OCI-LY1 (cell line): Measurements from ENCODE around the gene TOGARAM2.

Experiments used
- H2AFZ ChIP-seq: fragments of 200-600 bp; sonication (generic), shearing (Covaris generic); 2 replicates; pipeline ENCODE4 v1.6.0; 2014; ENCODE audit warnings: antibody characterized with exemption, mild to moderate bottlenecking, low read length
- H3F3A ChIP-seq: fragments of 200-600 bp; sonication (generic), shearing (Covaris generic); 2 replicates; pipeline ENCODE4 v1.6.0; 2014; ENCODE audit warnings: mild to moderate bottlenecking, antibody characterized with exemption, low read length, moderate library complexity; ENCODE audit not compliant: insufficient read depth
- H3K27ac ChIP-seq: fragments of 200-600 bp; sonication (generic); 2 replicates; pipeline ENCODE4 v1.5.1; 2014; ENCODE audit warnings: low read length, mixed run types, mild to moderate bottlenecking, low read depth; ENCODE audit not compliant: poor library complexity, severe bottlenecking
- H3K27me3 ChIP-seq: fragments of 200-600 bp; sonication (generic); 2 replicates; pipeline ENCODE4 v1.6.0; 2014; ENCODE audit warnings: antibody characterized with exemption, mild to moderate bottlenecking, low read length, moderate library complexity; ENCODE audit not compliant: insufficient read depth
- H3K36me3 ChIP-seq: fragments of 200-600 bp; sonication (generic); 2 replicates; pipeline ENCODE4 v1.6.1; 2014; ENCODE audit warnings: mild to moderate bottlenecking, antibody characterized with exemption, low read length, moderate library complexity, mixed read lengths; ENCODE audit not compliant: insufficient read depth
- H3K4me1 ChIP-seq: fragments of 200-600 bp; sonication (generic); 2 replicates; pipeline ENCODE4 v1.5.1; 2014; ENCODE audit warnings: mild to moderate bottlenecking, low read length, moderate library complexity; ENCODE audit not compliant: insufficient read depth, severe bottlenecking
- H3K4me2 ChIP-seq: fragments of 200-600 bp; sonication (generic), shearing (Covaris generic); 2 replicates; pipeline ENCODE4 v1.6.1; 2014; ENCODE audit warnings: low read length
- H3K4me3 ChIP-seq: fragments of 200-600 bp; sonication (generic); 2 replicates; pipeline ENCODE4 v1.5.1; 2014; ENCODE audit warnings: low read length, low read depth, mild to moderate bottlenecking, mixed read lengths; ENCODE audit not compliant: poor library complexity, severe bottlenecking
- H3K79me2 ChIP-seq: fragments of 200-600 bp; shearing (Covaris generic); 2 replicates; pipeline ENCODE4 v1.6.1; 2016; ENCODE audit warnings: mixed run types, low read length, mixed read lengths; ENCODE audit not compliant: insufficient read depth
- H3K9ac ChIP-seq: fragments of 200-600 bp; sonication (generic), shearing (Covaris generic); 2 replicates; pipeline ENCODE4 v1.6.1; 2014; ENCODE audit warnings: mild to moderate bottlenecking, low read length, mixed read lengths
- H3K9me2 ChIP-seq: fragments of 200-600 bp; sonication (generic), shearing (Covaris generic); 2 replicates; pipeline ENCODE4 v1.6.1; 2014; ENCODE audit warnings: low read depth, mild to moderate bottlenecking, low read length, mixed read lengths
- H3K9me3 ChIP-seq: fragments of 200-600 bp; shearing (Covaris generic); 2 replicates; pipeline ENCODE4 v1.6.1; 2014; ENCODE audit warnings: low read length, mixed read lengths
- H4K20me1 ChIP-seq: fragments of 200-600 bp; sonication (generic), shearing (Covaris generic); 2 replicates; pipeline ENCODE4 v1.6.0; 2016; ENCODE audit warnings: mild to moderate bottlenecking, low read length; ENCODE audit not compliant: insufficient read depth
- CTCF ChIP-seq: fragments of 200-600 bp; sonication (generic), shearing (Covaris generic); IDR thresholded peaks from 2 replicates; pipeline ENCODE4 v1.5.1; 2017; ENCODE audit warnings: mild to moderate bottlenecking, antibody characterized with exemption, low read length, moderate library complexity, mixed read lengths
- EZH2 ChIP-seq: fragments of 200-600 bp; sonication (generic), shearing (Covaris generic); IDR thresholded peaks from 2 replicates; pipeline ENCODE4 v1.8.0; 2017; ENCODE audit warnings: borderline replicate concordance, mixed run types, mild to moderate bottlenecking, antibody characterized with exemption, low read length, moderate library complexity, mixed read lengths

Gene TOGARAM2

DNA sequence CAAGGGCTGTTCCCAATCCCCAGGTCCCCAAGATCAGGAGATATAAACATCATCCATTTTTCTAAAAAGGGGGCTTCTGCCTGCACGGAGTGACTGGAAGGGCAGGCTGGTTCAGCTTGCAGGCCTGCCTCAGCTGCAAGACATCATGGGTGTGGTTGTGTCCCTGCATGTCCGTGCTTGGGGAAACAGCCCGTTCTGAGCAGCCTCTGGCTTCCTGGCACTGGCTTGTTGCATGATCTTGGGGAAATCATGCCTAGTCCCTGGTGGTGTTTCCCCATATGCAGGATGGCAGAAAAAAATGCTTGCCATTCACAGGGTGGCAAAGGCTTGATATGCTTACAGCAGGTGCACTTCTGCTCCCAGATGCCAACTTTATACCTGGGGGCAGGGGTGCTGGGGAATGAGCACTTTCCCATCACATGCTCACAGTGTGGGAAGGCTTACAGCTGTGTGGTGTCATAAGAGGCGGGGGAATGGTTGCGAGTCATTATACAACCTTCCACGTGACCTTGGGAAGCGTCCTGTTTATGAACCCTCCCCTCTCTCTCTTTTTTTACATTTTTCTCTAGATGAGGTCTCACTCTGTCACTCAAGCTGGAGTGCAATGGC, 86.0 kb downstream of the TOGARAM2 start:
- Histone ChIP-seq H3K79me2 (no peaks in the 10 kb centered on the region), H3K36me3 (no peaks in the 10 kb centered on the region), H3K4me1 (no peaks in the 10 kb centered on the region), H3K27me3 (no peaks in the 10 kb centered on the region), H3K4me3 (no peak overlapping the region), H3K4me2 (no peak overlapping the region), H3F3A (no peaks in the 10 kb centered on the region), H4K20me1 (no peaks in the 10 kb centered on the region), H3K9me2 (no peaks in the 10 kb centered on the region), H3K9me3 (no peaks in the 10 kb centered on the region), H2AFZ (no peak overlapping the region), H3K9ac (no peak overlapping the region), H3K27ac (no peak overlapping the region)
- TF ChIP-seq CTCF (no peak), EZH2 (no peak)

- Histone ChIP-seq H3K27ac (no peak overlapping the region), H3F3A (no peaks in the 10 kb centered on the region)
Observed at GRCh38 chr2:29068513-29068912, 87.4 kb downstream of the TOGARAM2 start.

DNA sequence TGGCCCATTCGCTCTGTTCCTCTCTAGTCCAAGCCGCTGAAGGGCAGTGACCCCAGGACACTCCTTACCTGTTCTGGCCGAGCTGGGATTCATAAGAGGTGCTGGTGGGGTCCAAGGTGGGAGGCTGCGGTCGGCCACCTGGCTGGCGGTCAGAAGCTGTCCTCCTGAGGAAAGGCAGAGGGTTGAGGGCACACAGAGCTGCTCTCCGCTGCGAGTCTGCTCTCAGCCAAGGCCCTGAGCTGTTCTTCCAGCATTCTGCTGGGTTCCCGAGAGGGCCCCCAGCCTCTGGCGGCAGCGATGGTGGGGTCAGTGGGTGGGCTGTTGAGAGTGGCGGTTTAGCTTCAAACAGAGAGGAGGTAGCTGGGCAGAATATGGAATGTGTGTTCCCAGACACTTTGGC, 89.4 kb downstream of the TOGARAM2 start:
- no peaks in the 10 kb centered on the region for H3K36me3 ChIP-seq
- no peak overlapping the region for H3K4me2 ChIP-seq
- no peak overlapping the region for H3K4me3 ChIP-seq
- no peak overlapping the region for H3K27ac ChIP-seq
- H3K79me2 ChIP-seq, result no peaks in the 10 kb centered on the region
- TF ChIP-seq CTCF, result no peak
- TF ChIP-seq EZH2, result no peak
- no peak overlapping the region for H3K9ac ChIP-seq
- no peaks in the 10 kb centered on the region for H3F3A ChIP-seq
- no peaks in the 10 kb centered on the region for H4K20me1 ChIP-seq
- no peaks in the 10 kb centered on the region for H3K9me2 ChIP-seq
- no peaks in the 10 kb centered on the region for H3K4me1 ChIP-seq
- no peak overlapping the region for H2AFZ ChIP-seq
- H3K27me3 ChIP-seq, result no peaks in the 10 kb centered on the region
- no peaks in the 10 kb centered on the region for H3K9me3 ChIP-seq

More at GRCh38 chr2:29068513-29068912, 87.4 kb downstream of the TOGARAM2 start:
- Histone ChIP-seq H3K36me3 (no peaks in the 10 kb centered on the region), H3K4me1 (no peaks in the 10 kb centered on the region), H3K9ac (no peak overlapping the region), H2AFZ (no peak overlapping the region), H3K9me3 (no peaks in the 10 kb centered on the region), H3K27me3 (no peaks in the 10 kb centered on the region), H3K4me2 (no peak overlapping the region), H4K20me1 (no peaks in the 10 kb centered on the region), H3K9me2 (no peaks in the 10 kb centered on the region), H3K79me2 (no peaks in the 10 kb centered on the region), H3K4me3 (no peak overlapping the region)
- TF ChIP-seq CTCF (no peak), EZH2 (no peak)
